ENCODE measurements around the gene NUP188.

The NUP188 gene

GRCh38 chr9:128972956-128973355, 25.5 kb downstream of the NUP188 start:
- POLR2A ChIA-PET = no interaction called here

DNA sequence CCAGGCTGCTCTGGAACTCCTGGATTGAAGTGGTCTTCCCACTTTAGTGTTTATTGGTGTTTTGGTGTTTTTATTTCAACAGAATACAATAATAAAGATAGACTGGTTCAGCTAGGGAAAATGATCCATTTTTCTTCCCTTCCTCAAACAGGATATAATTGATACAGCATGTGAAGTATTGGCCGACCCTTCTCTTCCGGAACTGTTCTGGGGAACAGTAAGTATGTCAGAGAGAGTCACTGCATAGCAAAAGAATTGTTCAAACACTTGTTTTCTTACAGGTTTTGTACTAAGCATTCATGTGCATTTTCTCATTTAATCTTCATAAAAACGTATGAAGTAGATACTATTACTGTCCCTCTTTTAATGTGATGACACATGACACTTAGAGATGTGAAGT, 31.6 kb downstream of the NUP188 start:
- TF ChIP-seq, protein P1, sequence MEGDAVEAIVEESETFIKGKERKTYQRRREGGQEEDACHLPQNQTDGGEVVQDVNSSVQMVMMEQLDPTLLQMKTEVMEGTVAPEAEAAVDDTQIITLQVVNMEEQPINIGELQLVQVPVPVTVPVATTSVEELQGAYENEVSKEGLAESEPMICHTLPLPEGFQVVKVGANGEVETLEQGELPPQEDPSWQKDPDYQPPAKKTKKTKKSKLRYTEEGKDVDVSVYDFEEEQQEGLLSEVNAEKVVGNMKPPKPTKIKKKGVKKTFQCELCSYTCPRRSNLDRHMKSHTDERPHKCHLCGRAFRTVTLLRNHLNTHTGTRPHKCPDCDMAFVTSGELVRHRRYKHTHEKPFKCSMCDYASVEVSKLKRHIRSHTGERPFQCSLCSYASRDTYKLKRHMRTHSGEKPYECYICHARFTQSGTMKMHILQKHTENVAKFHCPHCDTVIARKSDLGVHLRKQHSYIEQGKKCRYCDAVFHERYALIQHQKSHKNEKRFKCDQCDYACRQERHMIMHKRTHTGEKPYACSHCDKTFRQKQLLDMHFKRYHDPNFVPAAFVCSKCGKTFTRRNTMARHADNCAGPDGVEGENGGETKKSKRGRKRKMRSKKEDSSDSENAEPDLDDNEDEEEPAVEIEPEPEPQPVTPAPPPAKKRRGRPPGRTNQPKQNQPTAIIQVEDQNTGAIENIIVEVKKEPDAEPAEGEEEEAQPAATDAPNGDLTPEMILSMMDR (IDR thresholded peaks at IDR 0.05; ENCODE audit: control extremely low read depth, extremely low read depth, low read depth, missing control alignments) = no peak
- POLR2A ChIA-PET = no interaction called here
- CTCF ChIA-PET = no interaction called here
- no peak for DNase-seq (ENCODE audit: extremely low spot score)

More at GRCh38 chr9:128972956-128973355, 25.5 kb downstream of the NUP188 start:
- no peak for DNase-seq (ENCODE audit: extremely low spot score)
- TF ChIP-seq, protein P1 (IDR thresholded peaks at IDR 0.05; ENCODE audit: control extremely low read depth, extremely low read depth, low read depth, missing control alignments) = no peak
- CTCF ChIA-PET = interaction anchor here (0.7 to 1.5 kb wide), 3 partner anchors 17 to 55 kb away, joined by 3 read pairs; partner anchors contain the start of gene SH3GLB2

GRCh38 chr9:128983536-128983935, 36.0 kb downstream of the NUP188 start:
- TF ChIP-seq, protein P1 (IDR thresholded peaks at IDR 0.05; ENCODE audit: control extremely low read depth, extremely low read depth, low read depth, missing control alignments) = no peak
- POLR2A ChIA-PET = no interaction called here
- CTCF ChIA-PET = no interaction called here
- DNase-seq (ENCODE audit: extremely low spot score) = no peak

GRCh38 chr9:128986671-128987070, 39.2 kb downstream of the NUP188 start:
- ChIA-PET POLR2A (no interaction called here), CTCF (no interaction called here)
- no peak for DNase-seq (ENCODE audit: extremely low spot score)
- TF ChIP-seq, protein P1 (IDR thresholded peaks at IDR 0.05; ENCODE audit: control extremely low read depth, extremely low read depth, low read depth, missing control alignments) = no peak

GRCh38 chr9:128987805-128988204, 40.3 kb downstream of the NUP188 start:
- no peak for DNase-seq (ENCODE audit: extremely low spot score)
- POLR2A ChIA-PET = interaction anchor here (0.6 kb wide), 1 partner anchor 90 kb away, joined by 5 read pairs; no protein-coding TSS in a partner anchor
- TF ChIP-seq, protein P1 (IDR thresholded peaks at IDR 0.05; ENCODE audit: control extremely low read depth, extremely low read depth, low read depth, missing control alignments) = no peak
- CTCF ChIA-PET = no interaction called here

- TF ChIP-seq, protein P1 (IDR thresholded peaks at IDR 0.05; ENCODE audit: control extremely low read depth, extremely low read depth, low read depth, missing control alignments) = peak; percentile 25
- CTCF ChIA-PET = interaction anchor here (1.1 to 2.2 kb wide), 3 partner anchors 11 to 15 kb away, joined by 3 to 8 read pairs (median 4); no protein-coding TSS in a partner anchor
- POLR2A ChIA-PET = interaction anchor here (0.5 kb wide), 1 partner anchor 28 kb away, joined by 4 read pairs; no protein-coding TSS in a partner anchor
- no peak for DNase-seq (ENCODE audit: extremely low spot score)
Observed at GRCh38 chr9:128992995-128993394, 45.5 kb downstream of the NUP188 start.

All from GM10248 (cell line).